Stimulated activated naive CD4-positive, alpha-beta T cell (primary cell): ENCODE results near the gene CLEC4M.
"Not testable (repeated sequence)": the region's sequence is repeated elsewhere in the genome, so short reads cannot be mapped to it uniquely, and the experiment has no call there.

Experiments used
- DNase-seq, 6 experiments: peaks; one replicate each; lab custom pipeline; 2025; lab: John Stamatoyannopoulos, UW

The CLEC4M gene

GRCh38 chr19:7742575-7742974, 20.5 kb upstream of the CLEC4M start:
- no peak for DNase-seq

GRCh38 chr19:7742991-7743390, 20.1 kb upstream of the CLEC4M start:
- no peak for DNase-seq

- DNase-seq: no peak
Measured at GRCh38 chr19:7743425-7743841, 19.6 kb upstream of the CLEC4M start.

DNA sequence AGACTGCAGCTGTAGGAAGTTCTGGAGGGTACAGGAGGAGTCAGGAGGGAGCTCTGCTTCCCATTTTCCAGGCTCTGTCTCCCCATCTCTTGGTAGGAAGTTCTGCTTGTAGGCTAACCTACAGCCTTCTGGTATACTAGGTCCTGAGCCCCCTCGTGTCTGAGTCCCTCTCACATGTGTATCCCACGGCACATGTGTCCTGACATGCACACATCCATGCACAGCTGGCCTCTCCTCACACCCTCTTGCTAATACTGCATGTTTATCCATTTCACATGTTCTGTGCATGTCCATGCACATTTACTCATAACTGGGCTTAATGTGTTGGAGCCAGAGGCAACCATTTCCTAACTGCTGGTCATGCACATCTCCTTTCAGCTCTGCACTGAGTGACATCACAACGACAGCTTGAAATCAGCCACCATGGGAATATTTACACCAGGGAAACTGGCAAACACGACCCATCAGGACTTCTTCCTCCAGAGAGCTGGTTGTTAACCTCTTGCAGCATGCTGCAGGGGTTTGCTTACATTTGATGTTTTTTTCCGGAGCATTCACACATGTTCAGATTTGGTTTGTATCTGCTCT, 18.8 kb upstream of the CLEC4M start:
- DNase-seq: no peak

GRCh38 chr19:7744871-7745650, 18.0 kb upstream of the CLEC4M start:
- DNase-seq: no peak

DNA sequence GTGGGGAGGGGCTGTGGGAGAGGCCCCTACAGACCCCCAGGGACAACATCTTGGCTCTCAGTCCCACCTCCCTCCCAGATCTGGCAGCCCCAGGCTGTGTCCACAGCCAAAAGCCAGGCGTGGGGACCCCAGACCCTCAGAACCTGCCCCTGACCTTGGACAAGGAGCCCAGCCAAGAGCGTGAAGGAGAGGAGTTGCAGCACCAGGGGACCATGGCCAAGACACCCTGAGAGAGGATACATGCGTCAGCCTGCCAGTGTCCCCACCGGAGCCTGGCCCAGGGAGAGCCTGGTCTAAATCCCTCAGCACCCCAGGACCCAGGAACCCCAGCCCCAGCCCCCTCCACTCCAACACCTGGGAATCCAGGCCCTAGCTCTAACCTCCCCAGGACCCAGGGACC, 16.7 kb upstream of the CLEC4M start:
- not testable (repeated sequence) for DNase-seq

DNA sequence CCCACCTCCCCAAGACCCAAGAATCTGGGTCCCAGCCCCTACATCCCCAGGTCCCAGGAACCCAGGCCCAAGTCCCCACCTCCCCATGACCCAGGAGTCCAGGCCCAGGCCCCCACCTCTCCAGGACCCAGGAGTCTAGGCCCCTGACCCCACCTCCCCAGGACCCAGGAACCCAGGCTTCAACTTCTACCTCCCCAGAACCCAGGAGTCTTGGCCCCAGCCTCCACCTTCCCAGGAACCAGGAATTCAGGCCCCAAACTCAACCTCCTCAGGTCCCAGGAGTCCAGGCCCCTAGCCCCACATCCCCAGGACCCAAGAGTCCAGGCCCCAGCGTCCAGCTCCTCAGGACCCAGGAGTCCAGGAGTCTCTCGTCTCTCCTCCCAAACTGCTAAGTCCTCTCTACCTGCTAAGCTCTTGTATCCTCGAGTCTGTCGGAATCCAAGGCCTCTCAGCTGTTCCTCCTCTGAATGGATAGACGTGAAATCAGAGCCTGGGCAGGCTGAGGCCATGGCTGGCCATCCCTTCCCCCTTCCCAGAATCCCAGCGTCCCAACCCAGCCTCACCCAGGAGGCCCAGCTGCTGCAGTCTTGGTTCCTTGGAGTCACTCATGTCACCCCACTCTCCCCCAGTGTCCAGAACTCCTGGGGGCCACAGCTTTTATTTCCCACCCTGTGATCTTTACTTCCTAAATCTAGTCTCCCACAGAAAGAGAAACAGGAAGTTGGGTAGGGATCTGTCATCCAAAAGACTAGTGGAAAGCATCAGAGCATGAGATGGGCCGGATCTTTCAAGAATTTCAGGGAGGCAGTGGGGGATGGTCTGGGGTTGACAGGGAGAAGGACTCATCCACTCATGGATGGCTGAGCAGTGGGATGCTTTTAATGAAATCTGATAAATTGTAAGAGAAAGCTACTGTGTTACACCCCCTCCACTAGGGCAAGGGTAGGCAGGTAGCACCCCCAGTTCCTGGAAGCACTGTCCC, 15.8 kb upstream of the CLEC4M start, which contains the start of gene CD209:
Gene CD209 (minus strand): TSS at position 632 of the 982 bp plus-strand sequence. CDS start 23 bp downstream, at position 609.
- no peak for DNase-seq

DNA sequence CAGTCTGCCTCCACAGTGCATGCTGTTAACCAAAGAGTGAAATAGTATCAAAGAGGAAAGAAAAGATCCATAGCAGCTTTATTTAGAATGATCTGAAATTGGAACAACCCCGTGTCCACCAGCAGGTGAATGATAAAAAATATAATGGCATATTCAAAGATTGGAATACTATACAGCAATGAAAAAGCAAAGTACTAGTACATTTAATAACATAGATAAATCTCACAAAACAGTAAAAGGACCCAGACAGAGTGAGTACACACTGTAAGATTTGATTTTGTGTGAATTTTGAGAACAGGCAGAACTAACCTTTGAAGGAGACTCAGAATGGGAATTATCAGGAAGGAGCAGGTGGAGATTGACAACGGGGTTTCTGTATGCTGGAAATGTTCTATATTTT, 14.9 kb upstream of the CLEC4M start:
- DNase-seq: no peak

- no peak for DNase-seq
Measured at GRCh38 chr19:7748756-7749155, 14.3 kb upstream of the CLEC4M start.

DNA sequence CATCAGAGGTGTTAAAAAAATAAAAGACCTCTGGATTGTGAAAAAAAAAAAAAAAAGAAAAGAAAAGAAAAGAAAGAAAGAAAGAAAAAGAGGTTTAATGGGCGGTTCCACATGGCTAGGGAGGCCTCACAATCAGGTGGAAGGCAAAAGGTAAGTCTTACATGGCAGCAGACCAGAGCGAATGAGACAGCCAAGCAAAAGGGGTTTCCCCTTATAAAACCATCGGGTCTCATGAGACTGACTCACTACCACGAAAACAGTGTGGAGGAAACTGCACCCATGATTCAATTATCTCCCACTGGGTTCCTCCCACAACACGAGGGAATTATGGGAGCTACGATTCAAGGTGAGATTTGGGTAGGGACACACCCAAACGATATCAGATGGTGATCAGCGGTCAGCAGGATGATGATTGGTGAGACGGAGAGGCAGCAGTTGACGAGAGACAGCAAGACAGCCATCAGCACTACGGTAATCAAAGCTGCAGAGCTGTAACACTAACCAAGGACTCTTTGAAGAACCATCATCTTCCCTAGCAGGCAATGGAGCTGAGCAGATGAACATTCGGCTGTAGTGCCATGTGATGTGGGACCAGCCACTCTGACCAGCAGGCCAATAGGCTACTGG, 11.8 kb upstream of the CLEC4M start:
- DNase-seq: no peak

- no peak for DNase-seq
Measured at GRCh38 chr19:7756258-7756657, 6.8 kb upstream of the CLEC4M start.

DNA sequence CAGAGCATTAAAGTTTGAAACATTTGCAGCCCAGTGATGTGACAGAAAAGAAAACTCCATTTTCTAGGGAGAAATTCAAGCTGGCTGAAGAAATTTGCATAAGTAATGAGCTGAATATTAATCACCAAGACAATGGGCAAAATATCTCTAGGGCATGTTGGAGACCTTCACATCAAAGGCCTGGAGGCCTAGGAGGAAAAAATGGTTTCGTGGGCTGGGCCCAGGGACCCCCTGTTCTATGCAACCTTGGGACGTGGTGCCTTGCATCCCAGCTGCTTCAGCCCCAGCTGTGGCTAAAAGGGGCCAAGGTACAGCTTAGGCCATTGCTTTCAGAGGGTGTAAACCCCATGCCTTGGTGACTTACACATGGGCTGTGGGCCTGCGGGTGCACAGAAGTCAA, 5.7 kb upstream of the CLEC4M start:
- no peak for DNase-seq

GRCh38 chr19:7759156-7759555, 3.9 kb upstream of the CLEC4M start:
- no peak for DNase-seq

GRCh38 chr19:7763696-7764095, 653 bp downstream of the CLEC4M start:
- DNase-seq: no peak

DNA sequence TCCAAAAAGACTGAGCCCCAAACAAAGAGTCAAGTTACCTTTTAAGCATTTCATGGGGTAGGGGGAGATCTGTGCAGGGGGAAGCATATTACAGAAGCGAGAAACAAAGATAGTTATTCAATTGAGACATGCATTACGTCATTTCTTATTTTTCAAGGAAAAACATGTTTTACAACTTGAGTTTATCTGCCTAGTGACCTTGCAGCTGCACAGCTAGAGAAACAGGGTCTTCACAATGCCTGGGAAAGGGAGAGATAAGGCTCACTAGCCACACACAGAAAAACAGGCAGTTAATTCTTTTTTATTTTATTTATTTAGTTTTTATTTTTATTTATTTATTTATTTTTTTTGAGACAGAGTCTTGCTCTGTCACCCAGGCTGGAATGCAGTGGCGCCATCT, 1.1 kb downstream of the CLEC4M start:
- not testable (repeated sequence) for DNase-seq

- not testable (repeated sequence) for DNase-seq
Measured at GRCh38 chr19:7765043-7765442, 2.0 kb downstream of the CLEC4M start.

- no peak for DNase-seq
Measured at GRCh38 chr19:7766535-7766934, 3.5 kb downstream of the CLEC4M start.

DNA sequence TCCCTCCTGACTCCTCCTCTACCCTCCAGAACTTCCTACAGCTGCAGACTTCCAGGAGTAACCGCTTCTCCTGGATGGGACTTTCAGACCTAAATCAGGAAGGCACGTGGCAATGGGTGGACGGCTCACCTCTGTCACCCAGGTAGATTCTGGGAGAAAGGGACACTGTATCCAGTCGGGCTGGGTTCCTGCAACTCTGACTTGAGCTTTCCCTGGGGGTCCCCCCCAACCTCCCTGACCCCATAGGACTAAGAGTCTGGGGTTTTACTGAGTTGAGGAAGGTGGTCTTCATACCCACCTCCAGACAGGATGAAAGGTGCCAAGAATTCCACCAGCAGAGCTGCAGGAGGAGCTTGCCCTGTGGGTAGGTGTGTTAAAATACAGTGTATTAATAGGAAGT, 4.4 kb downstream of the CLEC4M start:
- DNase-seq: no peak

GRCh38 chr19:7769171-7769570, 6.1 kb downstream of the CLEC4M start:
- no peak for DNase-seq

DNA sequence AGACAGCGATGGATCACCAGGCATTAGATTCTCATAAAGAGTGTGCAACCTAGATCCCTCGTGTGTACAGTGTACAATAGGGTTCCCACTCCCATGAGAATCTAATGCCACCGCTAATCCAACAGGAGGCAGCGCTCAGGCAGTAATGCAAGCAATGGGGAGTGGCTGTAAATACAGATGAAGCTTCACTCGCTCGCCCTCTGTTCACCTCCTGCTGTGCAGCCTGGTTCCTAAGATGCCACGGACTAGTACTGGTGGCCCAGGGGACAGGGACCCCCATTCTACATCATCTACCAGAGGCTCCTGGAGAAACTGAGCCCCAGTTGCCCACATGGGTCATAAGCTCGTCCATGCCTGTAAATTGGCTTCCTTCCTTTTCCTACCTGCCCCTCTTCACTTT, 8.0 kb downstream of the CLEC4M start:
- DNase-seq: no peak

DNA sequence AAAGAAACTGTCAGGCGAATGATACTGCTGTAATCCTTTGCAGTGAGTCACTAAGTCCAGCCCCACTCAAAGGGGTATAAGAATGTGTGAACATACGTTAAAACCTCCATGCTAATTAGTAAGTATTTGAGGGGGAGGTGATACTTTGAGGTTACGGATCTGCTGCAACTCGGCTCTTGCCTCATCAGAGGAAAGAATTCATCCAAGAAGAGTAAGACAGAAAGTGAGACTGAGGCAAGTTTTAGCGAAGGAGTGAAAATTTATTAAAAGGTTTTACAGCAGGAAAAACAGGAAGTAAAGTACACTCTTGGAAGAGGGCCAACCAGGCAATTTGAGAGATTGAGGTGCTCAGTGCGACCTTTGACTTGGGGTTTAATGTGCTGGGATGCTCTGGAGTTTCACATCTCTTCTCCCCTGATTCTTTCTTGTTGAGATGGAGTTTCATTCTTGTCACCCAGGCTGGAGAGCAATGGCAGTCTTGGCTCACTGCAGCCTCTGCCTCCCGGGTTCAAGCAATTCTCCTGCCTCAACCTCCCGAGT, 9.8 kb downstream of the CLEC4M start:
- DNase-seq: no peak

DNA sequence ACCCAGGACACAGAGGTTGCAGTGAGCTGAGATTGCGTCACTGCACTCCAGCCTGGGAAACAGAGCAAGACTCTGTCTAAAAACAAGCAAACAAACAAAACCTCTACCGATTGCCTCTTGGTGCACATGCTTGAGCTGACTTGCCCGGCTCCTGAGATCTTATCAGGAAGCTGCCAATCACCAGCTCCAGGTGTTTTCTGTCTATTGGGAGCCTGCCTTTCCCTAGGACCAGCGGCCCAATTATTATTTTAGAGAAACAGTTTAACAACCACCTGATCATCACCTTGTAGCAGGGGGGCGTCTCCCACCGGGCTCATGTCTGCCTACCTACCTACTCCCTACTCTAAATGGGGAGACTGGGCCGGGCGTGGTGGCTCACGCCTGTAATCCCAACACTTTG, 10.8 kb downstream of the CLEC4M start:
- DNase-seq: no peak
